NCI-H2081 (cell line): Measurements from ENCODE around the gene DDC.
A peak's percentile ranks its signal among the peaks of the same experiment; 100 is the strongest.
"Not testable (repeated sequence)": the region's sequence is repeated elsewhere in the genome, so short reads cannot be mapped to it uniquely, and the experiment has no call there.

ENCODE experiments used
- DNase-seq, 2 experiments: peaks; one replicate each; lab custom pipeline; 2025; lab: John Stamatoyannopoulos, UW

The DDC gene

GRCh38 chr7:50486512-50486911, 78.7 kb downstream of the DDC start:
- no peak for DNase-seq

GRCh38 chr7:50481867-50482266, 83.3 kb downstream of the DDC start:
- DNase-seq: peak in 1 of 2 experiments; percentile 19

- DNase-seq: no peak
These were observed 84.4 kb downstream of the DDC start for GRCh38 chr7:50480797-50481196.

GRCh38 chr7:50479743-50480517, 85.3 kb downstream of the DDC start:
- no peak for DNase-seq

GRCh38 chr7:50477640-50478039, 87.6 kb downstream of the DDC start:
- DNase-seq: peak; percentile 22 to 60

GRCh38 chr7:50476953-50477625, 88.1 kb downstream of the DDC start:
- DNase-seq: no peak

- DNase-seq: peak; percentile 51 to 84
These were observed 89.9 kb downstream of the DDC start for GRCh38 chr7:50475340-50475739.

- no peak for DNase-seq
These were observed 90.6 kb downstream of the DDC start for GRCh38 chr7:50474382-50475160.

GRCh38 chr7:50473531-50473930, 91.7 kb downstream of the DDC start:
- DNase-seq: no peak

GRCh38 chr7:50472427-50472826, 92.8 kb downstream of the DDC start:
- DNase-seq: no peak

GRCh38 chr7:50471970-50472369, 93.2 kb downstream of the DDC start:
- peak in 1 of 2 experiments; percentile 58 for DNase-seq

- peak in 1 of 2 experiments; percentile 64 for DNase-seq
These were observed 94.7 kb downstream of the DDC start for GRCh38 chr7:50470250-50471163.

- no peak for DNase-seq
These were observed 96.0 kb downstream of the DDC start for GRCh38 chr7:50469181-50469580.

- peak; percentile 90 to 91 for DNase-seq
These were observed 97.2 kb downstream of the DDC start for GRCh38 chr7:50467817-50468610.

GRCh38 chr7:50466815-50467585, 98.2 kb downstream of the DDC start:
- no peak for DNase-seq

- no peak for DNase-seq
These were observed 102.2 kb downstream of the DDC start for GRCh38 chr7:50463035-50463434.

- no peak for DNase-seq
These were observed 102.8 kb downstream of the DDC start for GRCh38 chr7:50462361-50462760.

- no peak for DNase-seq
These were observed 103.5 kb downstream of the DDC start for GRCh38 chr7:50461695-50462094.

GRCh38 chr7:50459183-50459582, 106.0 kb downstream of the DDC start:
- not testable (repeated sequence) for DNase-seq

- not testable (repeated sequence) for DNase-seq
These were observed 106.6 kb downstream of the DDC start for GRCh38 chr7:50458651-50459050.
